ENCODE results near the gene SSMEM1. TPM values are rescaled to one million over a fixed set of nuclear protein-coding genes. Genes with fewer than 3 reads are reported as not detected.

Gene SSMEM1
- total RNA-seq, 1 donor from 2014 or later, result not detected

GRCh38 chr7:130256704-130257103, 49.0 kb downstream of the SSMEM1 start:
- TF ChIP-seq CTCF (conservative IDR thresholded peaks at IDR 0.05), result no peak
- H3K9me3 Mint-ChIP-seq, result peaks cover 19% of the 10 kb centered on the region
- no peak overlapping the region for H3K4me3 Mint-ChIP-seq
- H3K36me3 Mint-ChIP-seq (ENCODE audit: low read depth), result peaks cover 29% of the 10 kb centered on the region
- no peak for DNase-seq (ENCODE audit: low read depth, low spot score)
- H3K27me3 Mint-ChIP-seq (ENCODE audit: low read depth), result no peaks in the 10 kb centered on the region
- no peak overlapping the region for H3K27ac Mint-ChIP-seq (ENCODE audit: unreplicated experiment)
- peaks cover 16% of the 10 kb centered on the region for H3K4me1 Mint-ChIP-seq

- Mint-ChIP-seq H3K27me3 (ENCODE audit: low read depth) (no peaks in the 10 kb centered on the region), H3K9me3 (peaks cover 6% of the 10 kb centered on the region), H3K36me3 (ENCODE audit: low read depth) (peaks cover 16% of the 10 kb centered on the region), H3K4me1 (peaks cover 33% of the 10 kb centered on the region), H3K27ac (ENCODE audit: unreplicated experiment) (no peak overlapping the region), H3K4me3 (no peak overlapping the region)
- no peak for DNase-seq (ENCODE audit: low read depth, low spot score)
- no peak for TF ChIP-seq CTCF (conservative IDR thresholded peaks at IDR 0.05)
Observed at GRCh38 chr7:130258494-130259078, 50.9 kb downstream of the SSMEM1 start.

GRCh38 chr7:130262448-130262847, 54.8 kb downstream of the SSMEM1 start:
- Mint-ChIP-seq H3K27ac (ENCODE audit: unreplicated experiment) (peak overlapping the region; percentile 31), H3K4me1 (peaks cover 38% of the 10 kb centered on the region), H3K4me3 (no peak overlapping the region), H3K27me3 (ENCODE audit: low read depth) (no peaks in the 10 kb centered on the region), H3K9me3 (peaks cover 4% of the 10 kb centered on the region), H3K36me3 (ENCODE audit: low read depth) (peaks cover 7% of the 10 kb centered on the region)
- TF ChIP-seq CTCF (conservative IDR thresholded peaks at IDR 0.05), result no peak
- DNase-seq (ENCODE audit: low read depth, low spot score), result no peak

DNA sequence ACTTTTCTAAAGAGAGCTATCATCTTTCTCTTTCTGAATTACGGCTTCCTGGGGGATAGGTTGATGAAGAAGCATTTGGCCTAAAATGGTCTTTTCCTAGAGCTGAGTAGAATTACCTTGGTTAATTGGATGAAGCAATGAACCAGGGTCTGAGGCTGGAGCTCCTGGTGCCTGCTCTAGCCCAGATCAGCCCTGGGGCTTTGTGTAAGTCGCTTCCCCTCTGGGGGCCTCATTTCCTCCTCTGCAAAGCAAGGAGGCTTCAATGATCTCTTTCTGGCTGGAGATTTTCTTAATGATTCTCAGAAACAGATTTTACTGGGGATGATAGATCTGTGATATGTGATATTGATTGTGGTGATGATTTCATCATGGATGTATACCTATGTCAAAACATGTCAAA, 55.5 kb downstream of the SSMEM1 start:
- no peak for DNase-seq (ENCODE audit: low read depth, low spot score)
- TF ChIP-seq CTCF (conservative IDR thresholded peaks at IDR 0.05), result no peak
- no peaks in the 10 kb centered on the region for H3K27me3 Mint-ChIP-seq (ENCODE audit: low read depth)
- H3K27ac Mint-ChIP-seq (ENCODE audit: unreplicated experiment), result peak overlapping the region; percentile 7
- H3K4me1 Mint-ChIP-seq, result peaks cover 38% of the 10 kb centered on the region
- peaks cover 4% of the 10 kb centered on the region for H3K9me3 Mint-ChIP-seq
- no peak overlapping the region for H3K4me3 Mint-ChIP-seq
- peaks cover 7% of the 10 kb centered on the region for H3K36me3 Mint-ChIP-seq (ENCODE audit: low read depth)

Other genes starting within 250 kb of the SSMEM1 start
- gene ZC3HC1, start 156.5 kb upstream of the SSMEM1 start, total RNA-seq, result 33.6 and 35.1 TPM in 2 replicates
- gene KLHDC10, start 137.3 kb upstream of the SSMEM1 start, total RNA-seq, result 32.4 and 33.8 TPM in 2 replicates
- gene TMEM209, start 2.5 kb upstream of the SSMEM1 start, total RNA-seq, result 41.8 and 43.6 TPM in 2 replicates
- 0.55 and 1.2 TPM in 2 replicates for gene CPA2, start 59.0 kb downstream of the SSMEM1 start, total RNA-seq
- 0.41 and 0.72 TPM in 2 replicates for gene CPA4, start 85.3 kb downstream of the SSMEM1 start, total RNA-seq
- not detected in 2 replicates for gene CPA5, start 137.0 kb downstream of the SSMEM1 start, total RNA-seq
- not detected in 2 replicates for gene CPA1, start 172.6 kb downstream of the SSMEM1 start, total RNA-seq
- 27.8 and 29.3 TPM in 2 replicates for gene CEP41, start 233.2 kb downstream of the SSMEM1 start, total RNA-seq

Measured in neural crest cell (in vitro differentiated cells).